Thyroid gland (tissue), 4 donors: ENCODE measurements around the gene PPM1H. TPM values are rescaled to one million over a fixed set of nuclear protein-coding genes. Genes with fewer than 3 reads are reported as not detected.

Experiments used
- DNase-seq, 2 donors: peaks; one replicate each; pipeline ENCODE4 v3.0.0-alpha.2; 2019
- H3K27ac ChIP-seq, 3 donors: fragments of 200-600 bp; sonication (generic); 1 replicate in 2 of 3; 2 replicates in 1 of 3; pipeline ENCODE4 v1.5.1; 2016 to 2019; ENCODE audit warnings: mild to moderate bottlenecking in 1 of 3, moderate library complexity in 1 of 3
- H3K27me3 ChIP-seq: fragments of 200-600 bp; sonication (generic); one replicate; pipeline ENCODE4 v1.5.1; 2019
- H3K36me3 ChIP-seq, 2 donors: fragments of 200-600 bp; sonication (generic); one replicate each; pipeline ENCODE4 v1.5.1; 2016 to 2019
- H3K4me1 ChIP-seq, 2 donors: fragments of 200-600 bp; sonication (generic); one replicate each; pipeline ENCODE4 v1.5.1; 2017 to 2019
- H3K4me3 ChIP-seq, 3 donors: fragments of 200-600 bp; sonication (generic); replicated peaks in 1 of 3; 1 replicate in 2 of 3; 2 replicates in 1 of 3; pipeline ENCODE4 v1.5.1; 2016; ENCODE audit warnings: mild to moderate bottlenecking in 1 of 3
- H3K9me3 ChIP-seq: fragments of 200-600 bp; sonication (generic); one replicate; pipeline ENCODE4 v1.5.1; 2017
- POLR2A ChIP-seq, 2 donors: fragments of 450-650 bp; IDR thresholded peaks; one replicate each; pipeline ENCODE4 v1.6.1; 2017; ENCODE audit warnings: antibody characterized with exemption in 2 of 2, mild to moderate bottlenecking in 2 of 2, moderate library complexity in 1 of 2
- WGBS, 2 donors: methylation state at CpG; one replicate each; pipeline ENCODE4 v1.1.5; 2017; 5-methylcytosine and 5-hydroxymethylcytosine counted together
- intact Hi-C: fragments of 100-400 bp; cut with DNase I; formaldehyde crosslinking; loops from one replicate; pipeline ENCODE4 v1.15.1; 2023
- total RNA-seq, 4 donors: library from RNA; depleted of rRNA; stranded (reverse); fragments of >200 nt; gene quantifications; one replicate each; pipeline ENCODE4 v1.2.3, GENCODE V29; 2016
- TF ChIP-seq, protein P1 (sequence below), 6 experiments: fragments of 200-600 bp in 3 of 6; fragments of 450-650 bp in 3 of 6; sonication (generic) in 3 of 6; IDR thresholded peaks; one replicate each; pipeline ENCODE4 v1.5.1; 2016 to 2019; ENCODE audit warnings: antibody characterized with exemption in 6 of 6, mild to moderate bottlenecking in 2 of 6, inconsistent platforms in 1 of 6, moderate library complexity in 1 of 6

Gene PPM1H
- total RNA-seq, 4 donors from 2014 or later = 3.9 to 12.7 (median 9.0) TPM

DNA sequence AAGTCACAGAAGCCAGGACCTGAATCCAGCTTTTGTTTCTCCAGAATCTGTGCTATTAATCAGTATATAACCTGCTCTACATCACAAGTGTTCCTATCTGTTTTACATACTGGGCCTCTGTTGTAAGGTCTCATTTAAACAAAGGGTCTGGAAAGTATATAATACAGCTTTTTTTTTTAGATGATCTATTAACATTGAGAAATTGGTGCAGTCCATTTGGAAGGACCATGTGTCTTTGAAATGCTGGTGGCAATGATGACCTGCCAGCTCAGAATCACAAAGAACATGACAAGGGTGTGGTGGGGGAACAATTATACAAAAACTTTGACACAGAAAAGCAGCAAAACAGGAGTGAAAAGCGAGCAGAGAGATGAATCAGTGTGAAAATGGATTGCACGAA is 164.6 kb downstream of the PPM1H start:
- no peaks in the 10 kb centered on the region for H3K9me3 ChIP-seq
- H3K4me1 ChIP-seq = peaks cover 0 to 6% of the 10 kb centered on the region in 2 donors
- H3K27ac ChIP-seq = no peak overlapping the region
- H3K4me3 ChIP-seq = no peak overlapping the region
- intact Hi-C loops = no loop called here
- H3K27me3 ChIP-seq = no peaks in the 10 kb centered on the region
- no peak for TF ChIP-seq POLR2A (IDR thresholded peaks at IDR 0.05)
- TF ChIP-seq, protein P1, sequence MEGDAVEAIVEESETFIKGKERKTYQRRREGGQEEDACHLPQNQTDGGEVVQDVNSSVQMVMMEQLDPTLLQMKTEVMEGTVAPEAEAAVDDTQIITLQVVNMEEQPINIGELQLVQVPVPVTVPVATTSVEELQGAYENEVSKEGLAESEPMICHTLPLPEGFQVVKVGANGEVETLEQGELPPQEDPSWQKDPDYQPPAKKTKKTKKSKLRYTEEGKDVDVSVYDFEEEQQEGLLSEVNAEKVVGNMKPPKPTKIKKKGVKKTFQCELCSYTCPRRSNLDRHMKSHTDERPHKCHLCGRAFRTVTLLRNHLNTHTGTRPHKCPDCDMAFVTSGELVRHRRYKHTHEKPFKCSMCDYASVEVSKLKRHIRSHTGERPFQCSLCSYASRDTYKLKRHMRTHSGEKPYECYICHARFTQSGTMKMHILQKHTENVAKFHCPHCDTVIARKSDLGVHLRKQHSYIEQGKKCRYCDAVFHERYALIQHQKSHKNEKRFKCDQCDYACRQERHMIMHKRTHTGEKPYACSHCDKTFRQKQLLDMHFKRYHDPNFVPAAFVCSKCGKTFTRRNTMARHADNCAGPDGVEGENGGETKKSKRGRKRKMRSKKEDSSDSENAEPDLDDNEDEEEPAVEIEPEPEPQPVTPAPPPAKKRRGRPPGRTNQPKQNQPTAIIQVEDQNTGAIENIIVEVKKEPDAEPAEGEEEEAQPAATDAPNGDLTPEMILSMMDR (IDR thresholded peaks at IDR 0.05) = no peak
- no peak for DNase-seq
- WGBS, 2 donors = 93 to 95% methylated on average over 2 of the region's 2 CpGs
- H3K36me3 ChIP-seq = no peaks in the 10 kb centered on the region

DNA sequence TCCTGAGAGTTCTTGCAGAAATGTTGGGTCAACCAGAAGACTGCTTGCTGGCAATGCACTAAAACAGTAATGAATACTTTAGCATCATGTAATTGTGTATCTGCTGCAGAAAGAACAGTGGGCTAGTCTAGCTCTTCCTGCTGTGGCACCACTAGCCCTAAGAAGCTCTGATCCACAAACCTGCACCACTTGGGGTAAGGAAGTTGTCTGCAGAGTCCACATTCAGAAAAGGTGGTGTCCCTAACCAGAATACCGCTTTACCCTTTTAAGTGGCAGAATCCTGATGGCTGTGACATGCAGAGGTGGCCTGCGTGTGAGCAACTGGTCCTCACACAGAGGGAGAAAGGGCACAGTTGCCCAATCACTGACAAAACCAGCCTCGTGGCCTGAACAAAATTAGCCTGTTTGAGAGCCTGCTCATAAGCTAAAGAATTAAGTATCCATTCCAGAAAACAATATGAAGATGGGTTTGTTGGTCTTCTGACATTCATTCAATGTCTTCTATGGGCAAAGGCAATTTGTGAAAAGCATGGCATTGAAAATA is 165.8 kb downstream of the PPM1H start:
- H3K27ac ChIP-seq = no peak overlapping the region
- no peaks in the 10 kb centered on the region for H3K27me3 ChIP-seq
- H3K36me3 ChIP-seq = no peaks in the 10 kb centered on the region
- 84 to 97% methylated on average over 3 of the region's 3 CpGs for WGBS, 2 donors
- no peaks in the 10 kb centered on the region for H3K9me3 ChIP-seq
- TF ChIP-seq POLR2A (IDR thresholded peaks at IDR 0.05) = no peak
- TF ChIP-seq, protein P1 (IDR thresholded peaks at IDR 0.05) = no peak
- no peak overlapping the region for H3K4me3 ChIP-seq
- peaks cover 0 to 6% of the 10 kb centered on the region in 2 donors for H3K4me1 ChIP-seq
- intact Hi-C loops = no loop called here
- DNase-seq = no peak

DNA sequence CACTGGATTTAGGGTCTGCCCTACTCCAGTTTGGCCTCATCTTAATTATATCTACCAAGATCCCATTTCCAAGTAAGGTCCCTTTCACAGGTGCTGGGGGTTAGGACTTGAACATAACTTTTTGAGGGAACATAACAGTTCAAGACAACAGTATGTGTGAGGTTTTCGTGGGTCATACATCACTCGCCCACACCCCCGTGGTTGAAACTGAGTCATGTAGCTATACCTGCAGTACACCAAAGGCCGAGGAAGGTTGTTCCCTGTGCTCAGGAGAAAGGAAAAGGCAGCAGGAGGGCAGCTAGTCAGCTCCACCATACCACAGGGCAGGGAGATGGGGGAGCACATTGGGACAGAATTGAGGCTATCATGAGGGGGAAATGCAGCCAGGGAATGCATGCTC is 167.0 kb downstream of the PPM1H start:
- Histone ChIP-seq H3K4me3 (no peak overlapping the region), H3K4me1 (peaks cover 0 to 6% of the 10 kb centered on the region in 2 donors), H3K9me3 (no peaks in the 10 kb centered on the region), H3K27ac (no peak overlapping the region), H3K36me3 (no peaks in the 10 kb centered on the region), H3K27me3 (no peaks in the 10 kb centered on the region)
- WGBS, 2 donors = 96 to 100% methylated on average over 4 of the region's 4 CpGs
- TF ChIP-seq, protein P1 (IDR thresholded peaks at IDR 0.05) = no peak
- no peak for TF ChIP-seq POLR2A (IDR thresholded peaks at IDR 0.05)
- intact Hi-C loops = no loop called here
- DNase-seq = no peak

DNA sequence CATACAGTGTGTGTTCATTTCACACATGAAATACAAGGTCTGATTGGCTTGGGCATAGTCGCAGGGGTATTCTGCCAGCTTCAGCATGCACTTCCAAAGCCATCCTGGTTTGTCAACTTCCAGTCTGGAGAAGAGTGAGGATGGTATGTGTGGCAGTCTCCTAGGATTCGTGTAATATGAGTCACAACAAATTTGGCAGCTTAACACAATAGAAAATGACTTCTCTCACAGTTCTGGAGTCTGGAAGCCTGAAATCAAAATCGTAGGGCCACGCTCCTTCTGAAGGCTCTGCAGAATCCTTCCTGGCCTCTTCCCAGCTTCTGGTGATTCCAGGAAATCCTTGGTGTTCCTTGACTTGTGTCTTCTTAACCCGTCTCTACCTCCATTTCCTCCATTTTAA is 167.5 kb downstream of the PPM1H start:
- 81 to 88% methylated on average over 5 of the region's 5 CpGs for WGBS, 2 donors
- DNase-seq = no peak
- Histone ChIP-seq H3K36me3 (no peaks in the 10 kb centered on the region), H3K9me3 (no peaks in the 10 kb centered on the region), H3K27me3 (no peaks in the 10 kb centered on the region), H3K27ac (no peak overlapping the region), H3K4me3 (no peak overlapping the region), H3K4me1 (peaks cover 0 to 6% of the 10 kb centered on the region in 2 donors)
- TF ChIP-seq, protein P1 (IDR thresholded peaks at IDR 0.05) = no peak
- TF ChIP-seq POLR2A (IDR thresholded peaks at IDR 0.05) = no peak
- intact Hi-C loops = no loop called here

DNA sequence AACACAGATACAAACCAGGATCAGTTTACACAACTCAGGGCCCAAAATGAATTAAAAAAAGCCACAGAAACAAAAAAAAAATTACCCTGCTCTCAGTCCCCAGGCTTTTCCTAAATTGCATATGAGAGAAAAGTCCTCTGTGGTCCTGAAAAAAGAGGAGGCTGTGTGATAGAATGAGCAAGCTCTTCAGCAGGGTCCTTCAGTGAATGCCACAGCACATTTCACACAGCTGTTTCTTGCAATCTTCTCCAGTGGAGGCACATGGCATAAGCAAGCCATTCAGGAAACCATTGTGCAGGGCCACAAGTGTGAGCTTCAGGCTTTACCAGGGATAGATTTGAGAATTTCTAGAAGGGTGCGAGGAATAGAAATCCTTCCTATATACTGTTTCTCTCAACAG is 168.5 kb downstream of the PPM1H start:
- Histone ChIP-seq H3K27me3 (no peaks in the 10 kb centered on the region), H3K27ac (no peak overlapping the region), H3K4me1 (peaks cover 0 to 12% of the 10 kb centered on the region in 2 donors), H3K4me3 (no peak overlapping the region), H3K9me3 (no peaks in the 10 kb centered on the region), H3K36me3 (no peaks in the 10 kb centered on the region)
- WGBS, 2 donors = 100% methylated on average over 1 of the region's 1 CpG
- TF ChIP-seq, protein P1 (IDR thresholded peaks at IDR 0.05) = no peak
- no peak for TF ChIP-seq POLR2A (IDR thresholded peaks at IDR 0.05)
- intact Hi-C loops = no loop called here
- DNase-seq = no peak
